Measurements from ENCODE around the gene TERB1. TPM values are rescaled to one million over a fixed set of nuclear protein-coding genes. Genes with fewer than 3 reads are reported as not detected.

The TERB1 gene
- total and polyA plus RNA-seq, 2 donors (not counting 3 experiments of a cell fraction or from before 2014, with no cell fraction given), result not detected

GRCh38 chr16:66746048-66746447 lies 55.3 kb downstream of the TERB1 start:
- Histone ChIP-seq H3K4me1 (ENCODE audit: control insufficient read depth, extremely low read depth, insufficient read depth, low read length) (peaks cover 35% of the 10 kb centered on the region), H2AFZ (ENCODE audit: low read depth, low read length) (no peak overlapping the region), H3K27me3 (ENCODE audit: control insufficient read depth in 2 of 2, insufficient read depth in 2 of 2, low read length in 2 of 2) (no peaks in the 10 kb centered on the region), H3K9me3 (replicated peaks; ENCODE audit: control insufficient read depth, insufficient read depth, low read length) (no peaks in the 10 kb centered on the region), H3K36me3 (ENCODE audit: control insufficient read depth in 2 of 2, extremely low read depth in 1 of 2, insufficient read depth in 2 of 2, low read length in 2 of 2) (peaks cover 10 to 24% of the 10 kb centered on the region in 2 experiments), H3K27ac (ENCODE audit: insufficient read depth, low read depth, low read length) (no peak overlapping the region), H3K4me3 (replicated peaks in 1 of 3; ENCODE audit: insufficient read depth in 1 of 3, low read depth in 1 of 3, low read length in 3 of 3) (no peak overlapping the region), H3K79me2 (ENCODE audit: control insufficient read depth, insufficient read depth, low read length) (peaks cover 65% of the 10 kb centered on the region), H4K20me1 (replicated peaks; ENCODE audit: control insufficient read depth, extremely low read depth, insufficient read depth, low read length) (peaks cover 8% of the 10 kb centered on the region), H3K9ac (replicated peaks; ENCODE audit: extremely low read depth, insufficient read depth, low read length) (no peak overlapping the region), H3K9me1 (replicated peaks; ENCODE audit: control insufficient read depth, extremely low read depth, insufficient read depth, low read length) (no peaks in the 10 kb centered on the region), H3K4me2 (ENCODE audit: insufficient read depth, low read length) (no peak overlapping the region)
- no peak for DNase-seq (ENCODE audit: low read depth, low spot score)
- dilution Hi-C loops (cut with MboI; ENCODE audit: extremely low pct_ligation_motif_present, low sequenced_read_pairs), result no loop called here
- TF ChIP-seq EZH2 (IDR thresholded peaks at IDR 0.05; ENCODE audit: borderline replicate concordance, low read depth, low read length, severe bottlenecking), result no peak
- TF ChIP-seq JUN (IDR thresholded peaks at IDR 0.05; ENCODE audit: borderline replicate concordance, insufficient read depth, insufficient read length, low read depth), result no peak
- TF ChIP-seq, protein P1, sequence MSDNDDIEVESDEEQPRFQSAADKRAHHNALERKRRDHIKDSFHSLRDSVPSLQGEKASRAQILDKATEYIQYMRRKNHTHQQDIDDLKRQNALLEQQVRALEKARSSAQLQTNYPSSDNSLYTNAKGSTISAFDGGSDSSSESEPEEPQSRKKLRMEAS (IDR thresholded peaks at IDR 0.05; ENCODE audit: insufficient read depth, insufficient read length), result no peak
- TF ChIP-seq MYC (IDR thresholded peaks at IDR 0.05; ENCODE audit: low read depth, low read length), result no peak
- TF ChIP-seq CTCF (IDR thresholded peaks at IDR 0.05; ENCODE audit: extremely low read depth in 1 of 2, insufficient read depth in 1 of 2, low read depth in 1 of 2, low read length in 2 of 2), result no peak
- no peak for TF ChIP-seq POLR2AphosphoS5 (IDR thresholded peaks at IDR 0.05; ENCODE audit: insufficient read depth, low read depth, low read length)
- TF ChIP-seq POLR2A (IDR thresholded peaks at IDR 0.05; ENCODE audit: low read depth, low read length), result no peak
- no peak for TF ChIP-seq FOS (IDR thresholded peaks at IDR 0.05; ENCODE audit: borderline replicate concordance, insufficient read depth, low read length)
- no peak for TF ChIP-seq GATA2 (IDR thresholded peaks at IDR 0.05; ENCODE audit: insufficient read depth, insufficient read length, low read depth, low read length)
- no TSS peak for BruUV-seq (replicated peaks)
- no peak for FAIRE-seq
- intact Hi-C loops (cut with micrococcal nuclease), result no loop called here
- ChIA-PET CTCF (no interaction called here), POLR2A (no interaction called here)

Measured in endothelial cell of umbilical vein (primary cell).